SK-N-SH treated with all-trans-retinoic acid at 6 μM for 48 hours (cell line): ENCODE measurements around the gene BOK.
"Not testable (repeated sequence)": the region's sequence is repeated elsewhere in the genome, so short reads cannot be mapped to it uniquely, and the experiment has no call there.

ENCODE experiments used
- ATAC-seq: fragments of 200-7000 bp; cut with Tn5 transposase; 3 replicates; pipeline ENCODE4 v1.9.1; 2020; ENCODE audit warnings: mild to moderate bottlenecking, moderate library complexity
- ARNTL ChIP-seq: fragments of 450-650 bp; formaldehyde crosslinking; IDR thresholded peaks from 2 replicates; pipeline ENCODE4 v1.5.0; 2020; ENCODE audit warnings: low read depth, mild to moderate bottlenecking, moderate library complexity, borderline replicate concordance
- BACH2 ChIP-seq: fragments of 250-450 bp; sonication (Bioruptor Pico); IDR thresholded peaks from 2 replicates; pipeline ENCODE4 v1.9.0; 2021; ENCODE audit warnings: mild to moderate bottlenecking, borderline replicate concordance
- CSDC2 ChIP-seq: fragments of 250-450 bp; sonication (Bioruptor Pico); IDR thresholded peaks from 2 replicates; pipeline ENCODE4 v1.5.0; 2020; ENCODE audit warnings: mild to moderate bottlenecking, moderate library complexity
- ESRRG ChIP-seq: fragments of 250-450 bp; sonication (Bioruptor Pico); IDR thresholded peaks from 2 replicates; pipeline ENCODE4 v1.6.1; 2021; ENCODE audit warnings: mild to moderate bottlenecking
- GLIS3 ChIP-seq: fragments of 250-450 bp; sonication (Bioruptor Pico); IDR thresholded peaks from 2 replicates; pipeline ENCODE4 v1.5.0; 2020; ENCODE audit warnings: mild to moderate bottlenecking, moderate library complexity
- ISL1 ChIP-seq: fragments of 250-450 bp; sonication (Bioruptor Pico); IDR thresholded peaks from 2 replicates; pipeline ENCODE4 v2.1.2; 2022; ENCODE audit warnings: mild to moderate bottlenecking, moderate library complexity
- OSR1 ChIP-seq: fragments of 250-450 bp; sonication (Bioruptor Pico); IDR thresholded peaks from 2 replicates; pipeline ENCODE4 v1.8.0; 2022; ENCODE audit warnings: moderate library complexity, mild to moderate bottlenecking, inconsistent platforms
- PATZ1 ChIP-seq: fragments of 250-450 bp; sonication (Bioruptor Pico); IDR thresholded peaks from 2 replicates; pipeline ENCODE4 v1.8.0; 2020; ENCODE audit warnings: mild to moderate bottlenecking, moderate library complexity, borderline replicate concordance
- PPARA ChIP-seq: fragments of 250-450 bp; sonication (Bioruptor Pico); IDR thresholded peaks from 2 replicates; pipeline ENCODE4 v1.5.0; 2020; ENCODE audit warnings: mild to moderate bottlenecking, borderline replicate concordance
- RARB ChIP-seq: fragments of 250-450 bp; sonication (Bioruptor Pico); IDR thresholded peaks from 2 replicates; pipeline ENCODE4 v1.8.0; 2021; ENCODE audit warnings: mild to moderate bottlenecking, moderate library complexity
- TCF4 ChIP-seq: fragments of 250-450 bp; sonication (Bioruptor Pico); IDR thresholded peaks from 2 replicates; pipeline ENCODE4 v1.8.0; 2021; ENCODE audit warnings: mild to moderate bottlenecking, moderate library complexity, borderline replicate concordance
- TOX ChIP-seq: fragments of 250-450 bp; sonication (Bioruptor Pico); IDR thresholded peaks from 2 replicates; pipeline ENCODE4 v1.8.0; 2021; ENCODE audit warnings: mild to moderate bottlenecking, moderate library complexity, borderline replicate concordance
- ZC3H10 ChIP-seq: fragments of 250-450 bp; sonication (Bioruptor Pico); IDR thresholded peaks from 2 replicates; pipeline ENCODE4 v1.5.1; 2021; ENCODE audit warnings: mild to moderate bottlenecking, moderate library complexity
- ZFP3 ChIP-seq: fragments of 250-450 bp; sonication (Bioruptor Pico); IDR thresholded peaks from 2 replicates; pipeline ENCODE4 v1.5.0; 2020; ENCODE audit warnings: mild to moderate bottlenecking, moderate library complexity
- ZFP30 ChIP-seq: fragments of 450-650 bp; formaldehyde crosslinking; IDR thresholded peaks from 2 replicates; pipeline ENCODE4 v1.5.0; 2022; ENCODE audit warnings: mild to moderate bottlenecking, moderate library complexity
- ZNF565 ChIP-seq: fragments of 450-650 bp; formaldehyde crosslinking; conservative IDR thresholded peaks from 2 replicates; pipeline ENCODE4 v1.5.0; 2020; ENCODE audit warnings: low read depth, mild to moderate bottlenecking, moderate library complexity
- ZNF70 ChIP-seq: fragments of 450-650 bp; formaldehyde crosslinking; IDR thresholded peaks from 2 replicates; pipeline ENCODE4 v1.5.0; 2020; ENCODE audit warnings: mild to moderate bottlenecking, moderate library complexity
- ZNF8 ChIP-seq: fragments of 450-650 bp; formaldehyde crosslinking; IDR thresholded peaks from 2 replicates; pipeline ENCODE4 v1.5.0; 2020; ENCODE audit warnings: mild to moderate bottlenecking, moderate library complexity
- TF ChIP-seq, protein P1 (sequence below): fragments of 250-450 bp; sonication (Bioruptor Pico); IDR thresholded peaks from 2 replicates; pipeline ENCODE4 v1.5.0; 2020; ENCODE audit warnings: mild to moderate bottlenecking, moderate library complexity
- TF ChIP-seq, protein P2 (sequence below): fragments of 250-450 bp; sonication (Bioruptor Pico); IDR thresholded peaks from 2 replicates; pipeline ENCODE4 v1.5.1; 2021; ENCODE audit warnings: mild to moderate bottlenecking, moderate library complexity

BOK gene

DNA sequence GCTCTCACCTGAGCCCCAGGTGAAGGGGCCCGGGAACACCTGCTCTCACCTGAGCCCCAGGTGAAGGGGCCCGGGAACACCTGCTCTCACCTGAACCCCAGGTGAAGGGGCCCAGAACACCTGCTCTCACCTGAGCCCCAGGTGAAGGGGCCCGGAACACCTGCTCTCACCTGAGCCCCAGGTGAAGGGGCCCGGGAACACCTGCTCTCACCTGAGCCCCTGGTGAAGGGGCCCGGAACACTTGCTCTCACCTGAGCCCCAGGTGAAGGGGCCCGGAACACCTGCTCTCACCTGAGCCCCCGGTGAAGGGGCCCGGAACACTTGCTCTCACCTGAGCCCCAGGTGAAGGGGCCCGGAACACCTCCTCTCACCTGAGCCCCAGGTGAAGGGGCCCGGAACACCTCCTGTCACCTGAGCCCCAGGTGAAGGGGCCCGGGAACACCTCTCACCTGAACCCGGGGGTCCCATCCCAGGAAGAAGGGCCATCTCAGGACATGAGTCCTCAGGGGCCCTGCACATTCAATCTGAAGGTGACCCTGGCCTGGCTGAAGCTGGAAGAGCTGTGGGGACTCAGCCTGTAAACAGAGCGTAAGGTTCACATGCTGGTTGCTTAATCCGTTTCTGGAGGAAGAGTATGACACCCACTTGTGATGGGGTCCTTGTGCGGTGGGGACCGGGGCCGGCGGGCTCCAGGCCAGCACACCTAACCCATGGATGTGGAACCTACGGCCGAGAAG, 14.5 kb downstream of the BOK start:
- not testable (repeated sequence) for ATAC-seq

DNA sequence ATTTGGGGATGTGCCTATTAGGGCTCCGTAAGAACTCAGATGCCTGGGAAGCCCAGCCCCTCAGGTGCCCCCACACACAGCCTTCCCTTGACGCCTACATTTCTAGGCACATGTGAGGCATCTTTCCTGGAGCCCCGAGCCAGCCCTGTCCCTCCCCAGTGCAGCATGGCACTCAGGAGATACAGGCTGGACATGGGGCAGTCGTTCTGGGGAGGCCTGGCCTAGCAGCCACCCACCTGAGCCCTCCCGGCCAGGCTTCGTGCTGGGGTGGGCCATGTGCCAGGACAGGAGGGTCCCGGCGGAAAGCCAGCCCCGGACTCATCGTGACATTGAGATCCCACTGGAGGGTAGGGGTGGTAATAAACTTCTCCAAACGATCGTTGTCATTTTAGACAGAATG, 15.2 kb downstream of the BOK start:
- no peak for TF ChIP-seq BACH2 (CRISPR knock-in tag)
- no peak for TF ChIP-seq PPARA (CRISPR knock-in tag)
- no peak for TF ChIP-seq GLIS3 (CRISPR knock-in tag)
- TF ChIP-seq ZNF565 (CRISPR knock-in tag): no peak
- no peak for TF ChIP-seq ZC3H10 (CRISPR knock-in tag)
- TF ChIP-seq PATZ1: no peak
- TF ChIP-seq ZFP30 (CRISPR knock-in tag): no peak
- TF ChIP-seq, all 23 proteins: peak for 0
- ATAC-seq: 0 out of 3 replicates have a peak, but pooled peaks have one; percentile 14

DNA sequence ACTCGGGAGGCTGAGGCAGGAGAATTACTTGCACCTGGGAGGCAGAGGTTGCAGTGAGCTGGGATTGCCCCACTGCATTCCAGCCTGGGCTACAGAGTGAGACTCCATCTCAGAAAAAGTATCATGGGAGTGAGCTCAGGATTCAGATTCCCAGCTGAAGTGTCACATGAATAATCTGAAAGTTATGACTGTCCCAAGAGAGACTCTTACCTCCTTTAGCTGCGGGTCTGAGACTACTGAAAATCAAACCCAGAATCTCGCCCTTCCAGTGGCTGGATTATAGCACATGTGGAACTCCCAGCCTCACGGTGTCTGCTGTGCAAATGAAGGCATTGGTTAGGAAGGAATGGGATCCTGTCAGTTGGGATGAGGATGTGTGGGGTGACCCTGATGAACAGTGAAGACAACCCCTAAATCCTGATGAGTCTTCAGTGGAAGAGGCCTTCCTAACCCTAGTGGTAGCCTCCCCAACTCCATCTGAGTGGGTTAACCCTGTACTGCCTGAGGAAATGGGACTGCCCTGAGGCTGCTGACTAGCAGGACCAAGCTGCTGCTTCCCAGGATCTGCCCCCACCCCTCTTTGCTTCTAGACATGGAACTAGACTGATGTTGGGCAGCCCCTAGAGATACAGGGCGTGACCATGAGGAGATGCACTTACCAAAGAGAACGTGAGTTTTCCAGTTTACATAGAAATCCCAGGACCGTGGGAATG, 16.5 kb downstream of the BOK start:
- ATAC-seq: no peak
- TF ChIP-seq, protein P1, sequence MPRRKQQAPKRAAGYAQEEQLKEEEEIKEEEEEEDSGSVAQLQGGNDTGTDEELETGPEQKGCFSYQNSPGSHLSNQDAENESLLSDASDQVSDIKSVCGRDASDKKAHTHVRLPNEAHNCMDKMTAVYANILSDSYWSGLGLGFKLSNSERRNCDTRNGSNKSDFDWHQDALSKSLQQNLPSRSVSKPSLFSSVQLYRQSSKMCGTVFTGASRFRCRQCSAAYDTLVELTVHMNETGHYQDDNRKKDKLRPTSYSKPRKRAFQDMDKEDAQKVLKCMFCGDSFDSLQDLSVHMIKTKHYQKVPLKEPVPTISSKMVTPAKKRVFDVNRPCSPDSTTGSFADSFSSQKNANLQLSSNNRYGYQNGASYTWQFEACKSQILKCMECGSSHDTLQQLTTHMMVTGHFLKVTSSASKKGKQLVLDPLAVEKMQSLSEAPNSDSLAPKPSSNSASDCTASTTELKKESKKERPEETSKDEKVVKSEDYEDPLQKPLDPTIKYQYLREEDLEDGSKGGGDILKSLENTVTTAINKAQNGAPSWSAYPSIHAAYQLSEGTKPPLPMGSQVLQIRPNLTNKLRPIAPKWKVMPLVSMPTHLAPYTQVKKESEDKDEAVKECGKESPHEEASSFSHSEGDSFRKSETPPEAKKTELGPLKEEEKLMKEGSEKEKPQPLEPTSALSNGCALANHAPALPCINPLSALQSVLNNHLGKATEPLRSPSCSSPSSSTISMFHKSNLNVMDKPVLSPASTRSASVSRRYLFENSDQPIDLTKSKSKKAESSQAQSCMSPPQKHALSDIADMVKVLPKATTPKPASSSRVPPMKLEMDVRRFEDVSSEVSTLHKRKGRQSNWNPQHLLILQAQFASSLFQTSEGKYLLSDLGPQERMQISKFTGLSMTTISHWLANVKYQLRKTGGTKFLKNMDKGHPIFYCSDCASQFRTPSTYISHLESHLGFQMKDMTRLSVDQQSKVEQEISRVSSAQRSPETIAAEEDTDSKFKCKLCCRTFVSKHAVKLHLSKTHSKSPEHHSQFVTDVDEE (CRISPR knock-in tag): no peak
- TF ChIP-seq OSR1 (CRISPR knock-in tag) (no peak), GLIS3 (CRISPR knock-in tag) (no peak), ZNF8 (CRISPR knock-in tag) (no peak), ZC3H10 (CRISPR knock-in tag) (no peak), ISL1 (no peak), ZNF70 (CRISPR knock-in tag) (no peak), CSDC2 (no peak), TCF4 (CRISPR knock-in tag) (no peak), RARB (no peak), TOX (CRISPR knock-in tag) (no peak), ARNTL (CRISPR knock-in tag) (no peak), PATZ1 (no peak), ESRRG (CRISPR knock-in tag) (no peak)
- TF ChIP-seq, protein P2, sequence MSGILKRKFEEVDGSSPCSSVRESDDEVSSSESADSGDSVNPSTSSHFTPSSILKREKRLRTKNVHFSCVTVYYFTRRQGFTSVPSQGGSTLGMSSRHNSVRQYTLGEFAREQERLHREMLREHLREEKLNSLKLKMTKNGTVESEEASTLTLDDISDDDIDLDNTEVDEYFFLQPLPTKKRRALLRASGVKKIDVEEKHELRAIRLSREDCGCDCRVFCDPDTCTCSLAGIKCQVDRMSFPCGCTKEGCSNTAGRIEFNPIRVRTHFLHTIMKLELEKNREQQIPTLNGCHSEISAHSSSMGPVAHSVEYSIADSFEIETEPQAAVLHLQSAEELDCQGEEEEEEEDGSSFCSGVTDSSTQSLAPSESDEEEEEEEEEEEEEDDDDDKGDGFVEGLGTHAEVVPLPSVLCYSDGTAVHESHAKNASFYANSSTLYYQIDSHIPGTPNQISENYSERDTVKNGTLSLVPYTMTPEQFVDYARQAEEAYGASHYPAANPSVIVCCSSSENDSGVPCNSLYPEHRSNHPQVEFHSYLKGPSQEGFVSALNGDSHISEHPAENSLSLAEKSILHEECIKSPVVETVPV (CRISPR knock-in tag): no peak

DNA sequence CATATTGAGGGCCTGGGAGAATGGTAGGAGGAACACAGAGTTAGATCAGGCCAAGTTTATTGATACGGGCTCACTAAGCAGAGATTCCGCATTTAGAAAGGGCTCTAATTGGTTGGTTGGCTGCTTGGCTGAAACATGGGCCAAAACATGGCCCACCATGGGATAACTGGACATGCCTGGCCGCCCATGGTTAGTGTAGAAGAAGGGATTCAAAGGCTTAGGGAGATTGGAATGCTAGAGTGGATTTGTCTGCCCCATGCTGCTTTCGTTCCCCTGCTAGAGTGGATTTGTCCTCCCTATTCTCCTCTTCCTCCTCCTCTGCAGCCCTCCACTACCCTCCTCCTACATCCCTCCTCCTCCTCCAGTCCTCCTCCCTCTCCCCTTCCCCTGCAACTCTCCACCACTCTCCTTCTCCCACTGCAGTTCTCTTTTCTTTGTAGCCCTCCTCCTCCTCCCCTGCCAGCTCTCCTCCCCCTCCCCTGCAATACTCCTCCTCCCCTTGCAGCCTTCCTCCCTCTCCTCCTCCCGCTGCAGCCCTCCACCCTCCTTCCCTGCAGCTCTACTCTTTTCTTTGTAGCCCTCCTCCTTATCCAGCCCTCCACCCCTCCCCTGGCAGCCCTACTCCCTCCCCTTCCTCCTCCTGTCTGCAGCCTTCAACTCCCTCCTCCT, 17.2 kb downstream of the BOK start:
- ATAC-seq: no peak
- TF ChIP-seq ZFP3 (CRISPR knock-in tag): no peak
- TF ChIP-seq PPARA (CRISPR knock-in tag): no peak
- TF ChIP-seq ZC3H10 (CRISPR knock-in tag): no peak
- no peak for TF ChIP-seq TOX (CRISPR knock-in tag)
- TF ChIP-seq ARNTL (CRISPR knock-in tag): no peak
- TF ChIP-seq, protein P2 (CRISPR knock-in tag): no peak
- no peak for TF ChIP-seq CSDC2
- no peak for TF ChIP-seq ZNF70 (CRISPR knock-in tag)
